Muscle layer of colon (tissue), 2 donors: ENCODE measurements around the gene KDM1B.

Experiments
- H3K27ac ChIP-seq: one replicate; pipeline ENCODE4 v1.7.0; 2013; ENCODE audit warnings: low read depth, mild to moderate bottlenecking, low read length, moderate library complexity
- H3K27me3 ChIP-seq, 2 donors: one replicate each; pipeline ENCODE4 v1.7.0; 2013; ENCODE audit warnings: low read length in 2 of 2, mild to moderate bottlenecking in 2 of 2; ENCODE audit not compliant: insufficient read depth in 2 of 2, control insufficient read depth in 1 of 2
- H3K36me3 ChIP-seq: one replicate; pipeline ENCODE4 v1.7.0; 2013; ENCODE audit warnings: mild to moderate bottlenecking, low read length; ENCODE audit not compliant: insufficient read depth
- H3K4me1 ChIP-seq: one replicate; pipeline ENCODE4 v1.7.0; 2013; ENCODE audit warnings: mild to moderate bottlenecking, low read length; ENCODE audit not compliant: insufficient read depth
- H3K4me3 ChIP-seq, 2 donors: one replicate each; pipeline ENCODE4 v1.7.0; 2013; ENCODE audit warnings: low read length in 2 of 2, low read depth in 1 of 2, mild to moderate bottlenecking in 1 of 2, moderate library complexity in 1 of 2
- H3K9ac ChIP-seq: one replicate; pipeline ENCODE4 v1.7.0; 2013; ENCODE audit warnings: low read length
- H3K9me3 ChIP-seq: one replicate; pipeline ENCODE4 v1.7.0; 2013; ENCODE audit warnings: mild to moderate bottlenecking, low read length
- donor health status: abdominal sarcoma.
- donor health status: Adenocarcinoma of cecum.

KDM1B gene

GRCh38 chr6:18249271-18249670 is 94.0 kb downstream of the KDM1B start:
- no peaks in the 10 kb centered on the region for H3K27me3 ChIP-seq
- no peak overlapping the region for H3K27ac ChIP-seq
- no peak overlapping the region for H3K9ac ChIP-seq
- H3K4me3 ChIP-seq, result no peak overlapping the region
- H3K4me1 ChIP-seq, result peaks cover 6% of the 10 kb centered on the region
- H3K9me3 ChIP-seq, result no peaks in the 10 kb centered on the region
- H3K36me3 ChIP-seq, result peaks cover 48% of the 10 kb centered on the region

- H3K36me3 ChIP-seq, result peaks cover 51% of the 10 kb centered on the region
- peaks cover 4% of the 10 kb centered on the region for H3K4me1 ChIP-seq
- H3K4me3 ChIP-seq, result no peak overlapping the region
- no peak overlapping the region for H3K27ac ChIP-seq
- no peak overlapping the region for H3K9ac ChIP-seq
- H3K27me3 ChIP-seq, result no peaks in the 10 kb centered on the region
- H3K9me3 ChIP-seq, result no peaks in the 10 kb centered on the region
These were observed 98.4 kb downstream of the KDM1B start for GRCh38 chr6:18253635-18254034.

GRCh38 chr6:18254793-18255192 is 99.6 kb downstream of the KDM1B start:
- Histone ChIP-seq H3K27ac (no peak overlapping the region), H3K4me3 (no peak overlapping the region), H3K9ac (no peak overlapping the region), H3K27me3 (no peaks in the 10 kb centered on the region), H3K4me1 (peaks cover 6% of the 10 kb centered on the region), H3K36me3 (peaks cover 44% of the 10 kb centered on the region), H3K9me3 (no peaks in the 10 kb centered on the region)

- Histone ChIP-seq H3K4me1 (peaks cover 37% of the 10 kb centered on the region), H3K4me3 (no peak overlapping the region), H3K27me3 (no peaks in the 10 kb centered on the region), H3K36me3 (peaks cover 30% of the 10 kb centered on the region), H3K27ac (no peak overlapping the region), H3K9me3 (no peaks in the 10 kb centered on the region), H3K9ac (no peak overlapping the region)
These were observed 104.6 kb downstream of the KDM1B start for GRCh38 chr6:18259675-18260447.

- peaks cover 40% of the 10 kb centered on the region for H3K4me1 ChIP-seq
- no peak overlapping the region for H3K27ac ChIP-seq
- no peaks in the 10 kb centered on the region for H3K27me3 ChIP-seq
- H3K9me3 ChIP-seq, result no peaks in the 10 kb centered on the region
- H3K9ac ChIP-seq, result no peak overlapping the region
- H3K4me3 ChIP-seq, result no peak overlapping the region
- peaks cover 23% of the 10 kb centered on the region for H3K36me3 ChIP-seq
These were observed 105.4 kb downstream of the KDM1B start for GRCh38 chr6:18260448-18261106.

DNA sequence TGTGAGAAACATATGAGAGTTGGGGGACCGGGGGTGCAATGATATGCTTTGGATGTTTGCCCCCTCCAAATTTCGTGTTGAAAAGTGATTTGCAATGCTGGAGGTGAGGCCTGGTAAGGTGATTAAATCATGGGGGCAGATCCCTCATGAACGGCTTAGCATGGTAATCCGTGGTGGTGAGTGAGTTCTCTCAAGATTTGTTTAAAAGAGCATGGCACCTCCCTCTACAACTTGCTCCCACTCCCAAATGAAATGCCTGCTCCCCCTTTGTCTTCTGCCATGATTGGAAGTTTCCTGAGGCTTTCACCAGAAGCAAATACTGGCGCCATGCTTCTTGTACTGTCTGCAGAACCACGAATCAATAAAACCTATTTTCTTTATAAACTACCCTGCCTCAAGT is 106.7 kb downstream of the KDM1B start:
- Histone ChIP-seq H3K9ac (no peak overlapping the region), H3K27ac (no peak overlapping the region), H3K4me1 (peaks cover 40% of the 10 kb centered on the region), H3K9me3 (no peaks in the 10 kb centered on the region), H3K36me3 (peaks cover 13% of the 10 kb centered on the region), H3K27me3 (no peaks in the 10 kb centered on the region), H3K4me3 (no peak overlapping the region)

DNA sequence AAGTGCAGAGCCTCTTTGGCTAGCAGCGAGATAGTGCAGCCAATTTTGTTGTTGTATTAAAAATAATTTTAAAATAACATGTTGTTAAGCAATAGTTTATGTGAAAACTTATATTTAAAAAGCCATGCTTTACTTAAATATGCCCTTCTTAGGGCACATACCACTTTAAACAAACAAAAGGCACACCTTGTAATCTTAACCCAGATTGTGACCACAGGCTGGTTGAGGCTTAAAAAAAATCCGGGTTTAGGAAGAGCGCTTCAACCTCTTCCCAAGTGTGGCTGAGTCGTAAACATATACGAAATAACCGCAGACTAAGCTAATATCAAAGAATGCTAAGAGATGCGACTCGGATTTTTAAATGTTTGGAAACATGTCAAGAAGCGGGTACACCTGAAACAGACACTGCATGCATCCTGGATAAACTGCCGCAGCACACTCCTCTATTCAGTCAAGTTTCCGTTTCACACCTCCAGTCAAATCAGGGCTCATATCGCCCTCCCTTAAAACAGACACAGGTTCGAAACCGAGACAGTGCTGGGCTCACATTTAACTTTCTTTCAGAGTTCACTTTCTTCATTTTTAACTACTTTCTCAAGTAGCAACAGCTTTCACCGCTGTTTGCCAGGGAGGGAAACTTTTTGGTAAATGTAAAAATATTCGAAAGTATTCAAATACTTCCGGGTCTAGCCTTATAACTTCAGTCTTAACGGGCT is 107.6 kb downstream of the KDM1B start:
- Histone ChIP-seq H3K36me3 (peaks cover 4% of the 10 kb centered on the region), H3K4me3 (peak overlapping the region; percentile 72 to 96), H3K27ac (peak overlapping the region; percentile 90), H3K27me3 (no peaks in the 10 kb centered on the region), H3K9ac (peak overlapping the region; percentile 68), H3K4me1 (peaks cover 40% of the 10 kb centered on the region), H3K9me3 (no peaks in the 10 kb centered on the region)

- no peaks in the 10 kb centered on the region for H3K9me3 ChIP-seq
- H3K4me1 ChIP-seq, result peaks cover 40% of the 10 kb centered on the region
- H3K4me3 ChIP-seq, result peak overlapping the region; percentile 72 to 96
- H3K36me3 ChIP-seq, result peaks cover 4% of the 10 kb centered on the region
- H3K27ac ChIP-seq, result peak overlapping the region; percentile 90
- H3K9ac ChIP-seq, result peak overlapping the region; percentile 68
- no peaks in the 10 kb centered on the region for H3K27me3 ChIP-seq
These were observed 108.4 kb downstream of the KDM1B start for GRCh38 chr6:18263418-18264218.

GRCh38 chr6:18264219-18264922 is 109.1 kb downstream of the KDM1B start, which contains the start of gene DEK:
Gene DEK, minus strand, starts transcription at chr6:18264530. Its CDS starts 543 bp downstream, at chr6:18263987.
- Histone ChIP-seq H3K4me3 (peak within 1 kb of the TSS; percentile 86 to 96), H3K9me3 (no peaks in the 10 kb centered on the region), H3K27ac (peak within 1 kb of the TSS; percentile 90)

GRCh38 chr6:18264923-18265377 is 109.7 kb downstream of the KDM1B start:
- no peaks in the 10 kb centered on the region for H3K27me3 ChIP-seq
- peak overlapping the region; percentile 78 for H3K9ac ChIP-seq
- H3K4me3 ChIP-seq, result peak overlapping the region; percentile 86 to 96
- no peaks in the 10 kb centered on the region for H3K9me3 ChIP-seq
- H3K36me3 ChIP-seq, result peaks cover 4% of the 10 kb centered on the region
- peaks cover 38% of the 10 kb centered on the region for H3K4me1 ChIP-seq
- peak overlapping the region; percentile 78 for H3K27ac ChIP-seq

More at GRCh38 chr6:18264219-18264922, 109.1 kb downstream of the KDM1B start, which contains the start of gene DEK:
- Histone ChIP-seq H3K36me3 (peaks cover 4% of the 10 kb centered on the region), H3K4me1 (peaks cover 40% of the 10 kb centered on the region), H3K27me3 (no peaks in the 10 kb centered on the region), H3K9ac (peak within 1 kb of the TSS; percentile 78)
